GM19467 (cell line): ENCODE data around the gene HSPA1A.
"Not testable (repeated sequence)": the region's sequence is repeated elsewhere in the genome, so short reads cannot be mapped to it uniquely, and the experiment has no call there.

ENCODE experiments used
- ATAC-seq: cut with Tn5 transposase; IDR thresholded peaks from one replicate; pipeline ENCODE4 v1.9.1; 2021; ENCODE audit warnings: mild to moderate bottlenecking, moderate library complexity; ENCODE audit not compliant: unreplicated experiment

Gene HSPA1A

GRCh38 chr6:31862344-31863235 lies 47.2 kb downstream of the HSPA1A start, which contains the start of gene NEU1:
NEU1 (minus strand) TSS chr6:31862821; CDS start chr6:31862776, 45 bp downstream.
- peak; percentile 88 for ATAC-seq

DNA sequence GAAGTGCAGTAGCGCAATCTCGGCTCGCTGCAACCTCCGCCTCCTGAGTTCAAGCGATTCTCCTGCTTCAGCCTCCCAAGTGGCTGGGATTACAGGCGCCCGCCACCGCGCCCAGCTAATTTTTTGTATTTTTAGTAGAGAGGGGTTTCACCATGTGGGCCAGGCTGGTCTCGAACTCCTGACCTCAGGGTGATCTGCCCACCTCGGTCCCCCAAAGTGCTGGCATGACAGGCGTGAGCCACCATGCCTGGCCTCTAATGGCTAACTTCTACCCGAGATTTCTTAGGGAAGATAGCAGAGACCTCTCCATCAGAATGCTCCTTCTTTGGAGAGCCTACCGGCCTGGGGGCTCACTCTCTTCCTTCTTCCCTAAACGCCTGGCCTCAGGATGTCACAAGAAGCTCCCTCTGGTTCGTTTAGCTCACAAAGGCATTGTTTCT lies 48.8 kb downstream of the HSPA1A start:
- ATAC-seq, result not testable (repeated sequence)

- no peak for ATAC-seq
Measured at GRCh38 chr6:31864818-31865204, 49.5 kb downstream of the HSPA1A start.

DNA sequence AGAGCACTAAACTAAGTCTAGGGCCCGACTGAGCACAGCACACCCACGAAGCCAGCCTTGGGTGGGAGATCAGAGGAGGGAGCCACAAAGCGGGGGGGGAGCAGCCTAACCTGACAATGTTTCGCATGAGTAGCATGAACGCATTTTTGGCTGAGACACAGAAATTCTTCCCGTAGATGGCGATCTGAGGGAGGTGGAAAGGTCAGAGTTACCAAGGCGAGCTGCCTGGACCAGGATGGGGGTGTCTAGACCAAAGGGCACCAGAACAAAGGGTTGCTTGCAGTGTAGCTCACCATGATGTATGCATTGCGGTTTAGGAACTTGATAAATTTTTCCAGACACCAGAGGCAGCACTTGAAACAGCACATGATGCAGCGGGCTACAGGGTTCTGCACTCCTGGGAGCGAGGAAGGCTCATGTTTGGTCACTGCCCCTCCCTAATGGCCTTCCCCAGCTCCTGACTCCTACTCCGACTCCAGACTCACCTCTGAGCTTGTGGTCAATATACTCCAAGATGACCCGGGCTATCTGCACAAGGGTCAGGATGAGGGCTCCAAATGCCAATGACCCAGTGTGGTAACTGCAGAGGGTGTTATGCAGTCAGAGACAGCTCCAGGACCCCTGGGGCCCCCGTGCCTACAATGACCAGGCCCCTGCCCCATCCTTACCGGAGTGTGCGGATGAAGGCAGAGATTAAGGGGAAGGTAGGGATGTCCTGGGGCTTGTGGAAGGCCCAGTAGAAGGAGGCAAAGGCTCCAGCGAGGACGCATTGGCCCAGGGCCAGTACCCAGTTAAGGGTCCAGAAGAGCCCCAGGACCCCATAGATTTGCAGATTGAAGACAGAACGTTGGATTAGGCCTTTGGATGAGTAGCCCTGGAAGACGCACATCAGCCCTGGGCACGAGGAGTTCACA lies 50.1 kb downstream of the HSPA1A start:
- ATAC-seq, result no peak
